ENCODE results near the gene SPCS2. TPM values are rescaled to one million over a fixed set of nuclear protein-coding genes. Genes with fewer than 3 reads are reported as not detected.

Gene SPCS2
- total RNA-seq: 32.2 and 39.0 TPM in 2 replicates

DNA sequence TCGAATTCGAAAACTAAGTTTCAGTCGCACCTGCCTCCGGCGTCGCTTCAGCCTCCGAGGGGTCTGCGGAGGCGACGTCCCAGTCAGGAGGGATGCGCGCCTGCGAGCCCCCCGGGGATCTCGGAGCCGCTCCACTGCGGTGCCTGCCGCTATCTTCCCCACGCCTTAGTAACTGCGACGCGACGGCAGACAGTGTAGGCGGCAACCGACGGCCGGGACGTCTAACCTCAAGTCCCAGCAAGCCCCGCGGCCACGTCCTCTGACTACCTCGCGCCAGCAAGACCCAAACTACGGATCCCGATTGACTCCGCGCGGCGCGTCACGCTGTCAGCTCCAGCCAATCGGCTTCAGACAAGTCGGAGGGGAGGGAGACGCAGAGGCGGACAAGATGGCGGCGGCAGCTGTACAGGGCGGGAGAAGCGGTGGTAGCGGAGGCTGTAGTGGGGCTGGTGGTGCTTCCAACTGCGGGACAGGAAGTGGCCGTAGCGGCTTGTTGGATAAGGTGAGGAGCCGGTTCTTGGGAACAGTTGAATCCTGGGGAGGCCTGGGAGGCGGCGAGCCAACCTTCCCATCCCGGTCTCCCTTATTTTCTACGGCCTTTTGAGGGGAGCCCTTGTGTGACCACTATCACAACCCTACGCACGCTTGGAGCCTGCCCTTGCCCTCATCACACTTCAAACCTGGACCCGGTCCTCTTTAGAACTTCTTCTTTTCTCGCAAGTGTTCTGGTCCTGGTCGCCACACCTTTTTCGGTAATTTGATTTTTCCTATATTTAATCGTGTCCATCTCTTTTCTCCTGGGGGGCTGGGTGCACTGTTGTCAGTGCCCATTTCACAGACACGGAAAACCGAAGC, at the start of gene SPCS2, which contains the start of gene XRRA1:
TSS of gene SPCS2 (plus strand) at position 369 of the 855 bp plus-strand sequence. CDS start at position 389, 20 bp downstream.
TSS of gene XRRA1 (minus strand) at position 194 of the 855 bp plus-strand sequence. CDS start 8,213 bp downstream, outside the sequence.

GRCh38 chr11:74988541-74989259, 39.6 kb downstream of the SPCS2 start, which contains the start of gene NEU3:
TSS of gene NEU3 (plus strand) at chr11:74988933. CDS start at chr11:74989061, 128 bp downstream.

Other genes with a start within 250 kb of the SPCS2 start
- gene CHRDL2, start 217.8 kb upstream of the SPCS2 start, total RNA-seq: not detected in 2 replicates
- gene RNF169, start 200.4 kb upstream of the SPCS2 start, total RNA-seq: 23.5 and 27.6 TPM in 2 replicates
- 6.8 and 16.1 TPM in 2 replicates for gene XRRA1, start 175 bp upstream of the SPCS2 start, total RNA-seq
- gene NEU3, start 39.7 kb downstream of the SPCS2 start, total RNA-seq: 5.1 and 6.5 TPM in 2 replicates
- not detected in 2 replicates for gene OR2AT4, start 147.6 kb downstream of the SPCS2 start, total RNA-seq
- 0.09 and 1.2 TPM in 2 replicates for gene SLCO2B1, start 201.8 kb downstream of the SPCS2 start, total RNA-seq

All from endothelial cell of coronary artery (primary cell).